GM19395 (cell line): ENCODE results near the gene CRYGB.
"Not testable (repeated sequence)": the region's sequence is repeated elsewhere in the genome, so short reads cannot be mapped to it uniquely, and the experiment has no call there.

Source experiments
- ATAC-seq: cut with Tn5 transposase; IDR thresholded peaks from one replicate; pipeline ENCODE4 v1.9.1; 2021; ENCODE audit warnings: mild to moderate bottlenecking, moderate library complexity; ENCODE audit not compliant: unreplicated experiment

Gene CRYGB

GRCh38 chr2:208118918-208119317 is 27.0 kb downstream of the CRYGB start:
- ATAC-seq, result no peak

GRCh38 chr2:208117390-208117789 is 28.6 kb downstream of the CRYGB start:
- ATAC-seq, result not testable (repeated sequence)

GRCh38 chr2:208112969-208113368 is 33.0 kb downstream of the CRYGB start:
- no peak for ATAC-seq

- ATAC-seq, result not testable (repeated sequence)
Observed at GRCh38 chr2:208112273-208112745, 33.6 kb downstream of the CRYGB start.

GRCh38 chr2:208103616-208104015 is 42.3 kb downstream of the CRYGB start:
- ATAC-seq, result no peak

- no peak for ATAC-seq
Observed at GRCh38 chr2:208101716-208102631, 44.0 kb downstream of the CRYGB start.

- no peak for ATAC-seq
Observed at GRCh38 chr2:208099682-208100470, 46.1 kb downstream of the CRYGB start.

- not testable (repeated sequence) for ATAC-seq
Observed at GRCh38 chr2:208098701-208099100, 47.3 kb downstream of the CRYGB start.

- no peak for ATAC-seq
Observed at GRCh38 chr2:208098267-208098666, 47.7 kb downstream of the CRYGB start.

GRCh38 chr2:208097801-208098200 is 48.2 kb downstream of the CRYGB start:
- ATAC-seq, result no peak

- no peak for ATAC-seq
Observed at GRCh38 chr2:208097313-208097712, 48.6 kb downstream of the CRYGB start.

- ATAC-seq, result no peak
Observed at GRCh38 chr2:208096080-208096479, 49.9 kb downstream of the CRYGB start.

GRCh38 chr2:208093128-208093527 is 52.8 kb downstream of the CRYGB start:
- ATAC-seq, result no peak
